ENCODE measurements around the gene FOXA1.

The FOXA1 gene

DNA sequence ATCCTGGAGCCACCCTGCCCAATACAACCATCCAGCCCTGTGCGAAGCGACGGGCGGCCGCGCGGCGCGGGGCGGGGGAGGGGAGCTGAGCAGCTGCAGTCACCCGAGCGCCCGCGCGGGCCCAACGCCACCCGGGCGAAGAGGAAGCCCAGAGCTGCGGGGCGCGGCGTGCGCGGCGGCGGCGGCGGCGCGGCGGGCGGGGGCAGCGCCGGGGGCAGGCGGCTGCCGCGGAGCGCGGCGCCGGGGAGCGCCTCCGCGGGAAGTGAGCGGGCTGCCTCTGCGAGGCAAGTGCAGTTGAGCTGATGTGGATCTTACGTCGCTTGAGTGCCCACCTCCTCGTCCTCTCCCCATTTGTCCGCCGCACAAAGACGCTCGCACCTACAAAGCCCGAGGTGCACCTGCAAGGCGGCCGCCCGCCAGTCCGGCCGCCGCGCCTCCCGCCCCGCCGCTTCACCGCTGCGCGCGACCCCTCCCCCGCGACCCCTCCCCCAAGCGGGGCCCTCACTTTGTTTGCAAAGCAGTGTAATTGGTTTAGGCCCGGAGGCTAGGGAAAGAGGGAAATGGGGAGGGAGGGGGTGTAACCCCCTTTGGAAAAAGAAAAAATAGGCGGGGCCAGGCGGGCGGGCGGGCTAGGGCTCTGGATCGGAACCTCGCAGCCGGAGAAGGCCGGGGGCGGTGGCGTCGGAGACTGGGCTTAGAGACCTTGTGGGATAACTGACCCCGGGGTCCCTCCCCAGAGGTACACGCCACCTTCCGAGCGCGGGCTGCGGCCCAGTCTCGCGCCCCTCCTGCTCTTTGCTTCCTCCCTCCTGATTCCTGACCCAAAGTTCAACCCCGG, at the start of gene FOXA1, which contains the start of gene TTC6:
TSS of gene FOXA1 (minus strand) at position 279 of the 838 bp plus-strand sequence. CDS start at position 2, 277 bp downstream.
TSS of gene TTC6 (plus strand) at position 659 of the 838 bp plus-strand sequence. CDS start 26,436 bp downstream, outside the sequence.
- no peak for DNase-seq (ENCODE audit: low spot score)

DNA sequence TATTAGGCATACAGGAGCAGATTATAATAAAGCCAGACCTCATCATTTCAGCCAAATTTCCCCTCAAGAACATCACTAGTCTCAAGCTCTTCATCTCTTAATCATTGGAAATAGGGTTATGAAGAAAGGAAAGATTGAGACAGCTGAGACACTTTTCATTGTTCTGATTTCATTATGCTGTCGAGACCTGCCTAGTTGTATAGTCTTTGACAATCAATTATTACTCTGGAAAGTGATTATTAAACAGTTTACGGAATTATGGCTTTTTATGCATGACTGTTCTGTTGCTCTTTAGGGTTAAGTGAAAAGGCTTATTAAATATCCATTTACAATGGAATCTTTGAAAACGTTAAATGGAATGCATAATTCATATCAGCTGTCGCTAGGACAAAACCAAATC, 48.7 kb upstream of the FOXA1 start:
- no peak for DNase-seq (ENCODE audit: low spot score)

DNA sequence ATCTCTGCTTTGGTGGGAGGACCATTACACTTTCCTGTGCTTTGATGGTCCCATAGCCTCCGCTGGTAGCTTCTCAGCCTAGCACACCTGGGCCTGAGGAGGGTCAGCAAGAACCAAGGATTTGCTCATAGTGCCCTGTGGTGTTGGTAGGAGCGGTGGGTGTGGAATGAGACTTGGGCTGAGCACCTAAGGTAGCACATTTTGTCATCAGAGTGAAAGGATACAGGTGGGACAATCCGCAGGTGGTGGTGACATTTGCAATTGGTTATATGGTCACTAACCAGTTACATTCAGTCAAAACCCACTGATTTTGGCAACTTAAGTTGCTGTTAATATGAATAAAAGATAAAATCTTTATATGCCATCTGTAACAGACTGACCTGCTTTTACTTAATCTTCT, 47.1 kb upstream of the FOXA1 start:
- DNase-seq (ENCODE audit: low spot score), result no peak

DNA sequence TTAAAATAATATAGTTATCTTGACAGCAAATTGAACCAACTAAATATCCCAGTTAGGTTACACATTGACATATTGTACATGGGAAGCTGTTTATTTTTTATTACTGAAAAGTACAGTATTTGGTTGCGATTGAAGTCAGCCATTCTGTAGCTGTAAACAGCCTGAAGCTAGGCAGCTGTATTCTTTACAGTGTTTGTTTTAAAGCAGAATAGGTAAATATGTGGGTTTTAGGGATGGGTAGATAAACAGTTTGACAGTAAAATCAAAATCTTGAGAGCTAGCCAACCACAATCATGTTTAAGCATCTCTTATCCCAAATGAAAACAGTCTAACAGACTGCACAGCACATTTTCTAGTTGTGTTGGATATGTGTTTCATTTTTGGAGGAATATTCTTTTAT, 46.1 kb upstream of the FOXA1 start:
- no peak for DNase-seq (ENCODE audit: low spot score)

DNA sequence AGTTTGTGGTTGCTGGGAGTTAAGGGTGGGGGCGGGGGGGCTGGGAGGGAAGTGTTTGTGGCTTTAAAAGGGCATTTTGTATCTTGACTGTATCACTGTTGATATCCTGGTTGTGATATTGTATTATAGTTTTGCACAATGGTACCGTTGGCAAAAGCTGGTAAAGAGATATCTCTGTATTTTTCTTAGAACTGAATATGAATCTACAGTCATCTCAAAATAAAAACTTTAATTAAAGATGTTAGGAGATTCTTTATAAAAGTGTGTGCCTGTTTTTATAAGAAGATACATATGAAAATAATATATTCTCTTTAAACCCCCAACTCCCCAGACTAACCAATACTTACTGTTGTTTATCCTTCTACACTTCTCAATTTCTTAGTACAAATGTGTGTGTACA, 43.5 kb upstream of the FOXA1 start:
- DNase-seq (ENCODE audit: low spot score), result no peak

DNA sequence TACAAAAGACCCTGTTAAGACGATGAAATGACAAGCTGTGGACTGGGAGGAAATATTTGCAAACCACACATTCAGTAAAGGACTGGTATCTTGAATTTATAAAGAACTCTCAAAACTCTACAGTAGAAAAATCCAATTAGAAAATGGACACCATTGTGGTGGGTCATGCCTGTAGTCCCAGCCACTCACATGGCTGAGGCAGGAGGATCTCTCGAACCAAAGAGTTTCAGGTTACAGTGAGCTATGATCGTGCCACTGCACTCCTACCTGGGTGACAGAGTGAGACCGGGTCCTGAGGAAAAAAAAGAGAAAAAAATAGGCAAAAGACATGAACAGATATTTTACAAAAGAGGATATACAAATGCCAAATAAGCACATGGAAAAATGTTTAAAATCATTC, 42.3 kb upstream of the FOXA1 start:
- no peak for DNase-seq (ENCODE audit: low spot score)

DNA sequence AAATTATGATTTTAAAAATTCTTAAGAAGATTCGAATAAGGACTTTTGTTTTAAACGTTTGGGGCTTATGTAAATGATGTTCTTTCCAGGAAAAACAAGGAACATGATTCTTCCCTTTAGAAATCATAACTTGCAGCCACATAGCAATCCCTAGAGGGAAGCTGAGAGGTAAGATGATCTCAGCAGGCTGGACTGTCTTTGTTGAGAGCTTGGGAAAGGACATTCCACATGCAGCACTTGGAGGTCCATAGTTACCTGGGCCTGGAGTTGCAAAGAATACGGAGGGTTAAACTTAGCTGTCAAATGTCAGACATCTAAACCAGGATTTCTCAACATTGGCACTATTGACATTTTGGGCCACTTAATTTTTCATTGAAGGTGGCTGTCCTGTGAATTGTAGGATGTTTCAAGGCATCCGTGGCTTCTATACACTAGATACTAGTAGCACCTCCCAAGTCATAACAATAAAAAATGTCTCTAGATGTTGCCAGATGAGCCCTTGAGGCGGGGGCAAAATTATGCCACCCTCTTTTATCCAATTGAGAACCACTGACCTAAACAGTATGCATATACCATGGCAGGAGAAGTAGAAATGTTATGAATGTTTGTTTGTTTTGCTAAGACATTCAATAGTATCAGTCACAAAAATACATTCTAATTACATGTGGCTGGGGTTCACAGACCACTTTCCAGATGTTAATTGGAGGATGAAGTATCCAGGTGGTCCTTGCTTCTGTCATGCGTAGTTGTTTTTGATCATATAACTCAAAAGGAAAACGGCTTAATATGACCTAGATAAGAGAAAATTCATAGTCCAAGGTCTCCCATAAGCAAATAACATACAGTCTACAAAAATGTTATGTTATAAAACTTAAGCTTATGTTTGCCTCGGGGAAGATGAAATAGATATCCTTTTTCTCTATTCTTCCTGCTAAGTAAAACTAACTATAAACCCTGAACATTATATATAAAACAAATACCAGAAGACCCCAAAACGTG, 30.8 kb upstream of the FOXA1 start:
- DNase-seq (ENCODE audit: low spot score), result no peak

DNA sequence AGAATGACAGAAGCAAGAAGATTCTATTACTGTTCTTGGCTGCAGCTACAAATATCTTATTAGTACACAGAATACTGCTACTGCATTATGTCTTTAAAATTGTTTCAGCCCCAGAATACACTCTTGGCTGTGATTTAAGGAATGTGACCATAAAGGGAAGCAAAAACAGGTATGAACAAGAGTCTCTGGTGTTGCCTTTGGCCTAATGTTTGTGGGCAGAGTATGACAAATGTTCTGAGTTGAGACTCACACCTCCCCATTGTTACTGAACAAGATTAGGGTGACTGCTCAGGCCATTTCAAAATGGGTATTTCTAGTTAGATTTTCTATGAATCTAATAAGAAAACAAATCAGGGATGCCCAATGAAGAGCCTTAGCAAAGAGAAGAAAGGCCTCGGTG, 28.9 kb upstream of the FOXA1 start:
- no peak for DNase-seq (ENCODE audit: low spot score)

DNA sequence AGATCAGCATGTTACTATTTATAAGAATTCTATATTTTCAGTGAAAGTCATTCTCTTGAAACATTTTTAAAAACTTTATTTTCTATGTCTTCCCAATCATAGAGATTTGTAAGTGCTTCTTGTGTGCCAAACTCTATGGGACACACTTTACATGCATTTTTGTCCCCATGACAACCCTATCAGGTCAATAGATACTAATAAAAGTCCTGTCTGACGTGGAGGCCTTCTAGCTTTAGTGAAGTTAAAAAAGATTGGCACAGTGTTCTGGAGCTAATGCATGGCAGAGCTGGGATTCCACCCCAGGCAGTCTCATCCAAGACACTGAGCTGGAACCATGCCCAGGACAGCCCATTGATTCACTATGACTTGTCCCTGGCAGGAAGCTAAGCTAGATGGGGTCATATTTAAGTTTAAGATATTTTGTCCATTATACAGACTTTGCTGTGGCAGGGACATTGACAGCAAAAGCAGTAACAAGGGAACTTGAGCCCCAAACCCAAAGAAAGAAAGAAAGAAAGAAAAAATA, 28.4 kb upstream of the FOXA1 start:
- no peak for DNase-seq (ENCODE audit: low spot score)

DNA sequence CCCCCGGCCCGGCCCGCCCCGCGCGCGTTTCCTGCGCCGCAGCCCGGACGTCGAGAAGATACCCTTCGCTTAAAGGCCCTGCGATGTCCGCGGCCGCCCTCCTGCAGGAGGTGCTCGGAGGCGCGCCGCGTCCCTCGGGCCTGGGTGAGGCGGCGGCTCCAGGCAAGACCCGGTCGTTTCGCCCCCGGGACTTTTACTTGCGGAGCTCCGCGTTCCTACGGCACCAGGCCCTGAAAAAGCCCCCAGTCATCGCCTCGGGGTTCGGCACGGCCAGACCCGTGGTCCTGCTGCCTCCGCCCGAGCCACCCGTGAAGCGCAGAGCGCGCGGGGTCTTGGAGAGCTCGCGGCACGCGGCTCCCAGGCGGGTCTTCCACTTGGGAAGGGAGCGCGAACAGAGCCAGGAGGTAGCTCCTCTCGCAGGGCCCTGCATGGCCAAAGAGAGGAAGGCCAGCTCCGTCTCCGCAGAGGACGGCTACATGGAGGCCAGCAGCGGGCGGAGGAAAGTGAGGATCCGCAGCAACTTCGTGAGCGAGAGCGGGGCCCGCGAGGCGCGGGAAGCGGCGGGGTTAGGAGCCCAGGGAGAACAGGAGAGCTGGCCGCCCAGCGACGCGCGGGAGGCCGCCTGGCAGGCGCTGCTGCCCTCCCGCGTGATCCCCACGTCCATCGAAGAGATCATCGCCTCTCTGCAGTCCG, 27.3 kb upstream of the FOXA1 start:
- no peak for DNase-seq (ENCODE audit: low spot score)

DNA sequence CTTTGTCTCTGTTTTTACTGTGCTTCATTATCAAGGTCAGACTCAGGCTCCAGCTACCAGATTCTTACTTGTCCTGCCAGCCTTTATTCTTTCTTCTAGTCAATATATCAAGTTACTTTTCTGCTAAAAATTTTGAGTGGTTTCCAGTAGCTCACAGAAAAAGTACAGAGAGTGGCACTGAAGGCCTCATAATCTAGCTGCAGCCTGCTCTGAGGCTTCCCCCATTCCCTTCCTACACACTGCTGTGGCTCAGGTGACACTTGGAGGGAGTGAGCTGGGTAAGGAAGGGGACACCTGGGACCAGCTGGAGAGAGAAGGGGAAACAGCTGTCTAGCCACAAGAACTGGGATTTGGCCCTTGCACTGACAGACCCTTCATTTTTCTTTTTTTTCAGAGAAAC, 25.8 kb upstream of the FOXA1 start:
- no peak for DNase-seq (ENCODE audit: low spot score)

DNA sequence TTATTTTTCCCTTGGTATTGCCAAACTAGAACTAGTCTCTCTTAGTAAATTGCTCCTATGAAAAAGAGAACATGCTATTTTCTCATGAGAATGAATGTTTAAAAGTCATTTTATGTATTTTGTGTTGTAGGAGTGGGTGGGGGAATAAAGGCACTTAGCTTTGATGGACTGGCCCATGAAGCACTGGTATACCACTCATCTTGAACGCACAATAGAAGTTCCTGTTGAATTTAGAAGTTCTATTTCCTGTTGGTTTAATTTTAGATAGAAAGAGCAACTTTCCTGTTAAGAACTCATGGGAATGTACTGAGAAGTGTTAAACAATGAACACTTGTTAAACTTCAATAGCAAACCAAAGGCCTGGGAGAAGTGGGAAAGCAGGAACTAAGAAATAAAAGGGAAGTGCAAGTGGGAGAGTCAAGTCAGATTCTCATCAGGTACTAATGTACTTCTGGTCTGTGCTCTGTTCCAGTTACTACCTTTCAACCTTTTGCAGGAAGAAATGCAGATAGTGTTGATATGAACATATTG, 23.5 kb upstream of the FOXA1 start:
- no peak for DNase-seq (ENCODE audit: low spot score)

DNA sequence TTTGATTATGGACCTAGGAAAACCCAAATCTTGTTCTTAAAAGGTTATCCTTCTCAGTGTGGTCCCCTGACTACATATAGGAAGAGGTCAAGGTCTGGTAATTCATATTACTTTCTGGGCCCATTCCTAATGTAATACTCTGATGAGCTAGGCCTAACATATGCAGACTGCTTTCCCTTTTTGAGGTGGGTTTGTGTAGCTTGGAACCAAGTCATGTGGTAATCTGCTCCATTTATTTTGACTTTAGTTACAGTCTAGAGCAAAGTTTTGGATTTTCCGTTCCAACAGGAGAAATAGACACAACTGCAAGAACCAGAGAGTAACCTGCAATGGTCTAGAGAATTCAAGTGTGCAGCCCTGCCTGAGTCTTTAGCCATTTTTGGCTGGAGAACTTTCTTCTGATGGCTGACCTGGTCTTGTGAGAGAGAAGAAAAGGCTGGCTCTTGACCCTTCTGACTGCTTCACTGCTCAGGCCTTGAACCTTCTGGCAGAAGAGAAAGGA, 22.9 kb upstream of the FOXA1 start:
- no peak for DNase-seq (ENCODE audit: low spot score)

DNA sequence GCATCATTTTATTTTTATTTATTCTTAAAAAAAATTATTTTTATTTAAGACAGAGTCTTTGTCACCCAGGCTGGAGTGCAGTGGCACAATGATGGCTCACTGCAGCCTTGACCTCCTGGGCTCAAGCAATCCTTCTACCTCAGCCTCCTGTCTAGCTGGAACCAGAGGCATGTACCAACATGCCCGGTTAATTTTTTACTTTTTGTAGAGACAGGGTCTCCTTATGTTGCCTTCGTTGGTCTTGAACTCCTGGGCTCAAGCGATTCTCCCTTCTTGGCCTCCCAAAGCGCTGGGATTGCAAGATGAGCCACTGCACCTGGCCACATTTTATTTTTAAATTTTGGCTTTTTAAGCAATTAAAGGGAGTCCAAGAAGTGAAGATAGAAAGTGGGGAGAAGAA, 21.8 kb upstream of the FOXA1 start:
- no peak for DNase-seq (ENCODE audit: low spot score)

DNA sequence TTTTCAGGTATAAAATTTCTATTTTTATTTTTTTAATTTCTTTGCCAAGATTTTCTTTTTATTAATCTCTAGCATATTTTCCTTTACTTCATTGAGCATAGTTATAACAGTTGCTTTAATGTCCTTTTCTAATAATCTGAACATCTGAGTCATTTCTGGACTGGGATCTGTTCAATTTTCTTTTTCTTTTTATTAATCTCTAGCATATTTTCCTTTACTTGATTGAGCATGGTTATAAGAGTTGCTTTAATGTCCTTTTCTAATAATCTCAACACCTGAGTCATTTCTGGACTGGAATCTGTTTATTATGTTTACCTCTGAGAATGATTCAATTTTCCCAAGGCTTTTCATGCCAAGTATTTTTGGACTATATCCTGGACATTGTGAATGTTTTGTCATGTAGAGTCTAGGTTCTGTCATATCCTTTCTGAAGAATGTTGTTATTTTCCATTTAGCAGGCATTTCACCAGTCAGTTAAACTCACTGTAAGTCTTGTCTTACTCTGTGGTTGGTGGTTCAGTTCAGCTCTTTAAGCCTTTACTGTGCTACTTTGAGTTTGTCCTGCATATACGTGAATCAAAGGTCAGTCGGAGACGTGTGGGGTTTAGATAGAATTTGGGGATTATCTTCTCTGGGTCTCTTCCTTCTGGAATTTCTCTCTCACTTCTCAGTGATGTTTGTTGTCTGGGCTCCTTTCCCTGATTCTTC, 20.7 kb upstream of the FOXA1 start:
- no peak for DNase-seq (ENCODE audit: low spot score)

DNA sequence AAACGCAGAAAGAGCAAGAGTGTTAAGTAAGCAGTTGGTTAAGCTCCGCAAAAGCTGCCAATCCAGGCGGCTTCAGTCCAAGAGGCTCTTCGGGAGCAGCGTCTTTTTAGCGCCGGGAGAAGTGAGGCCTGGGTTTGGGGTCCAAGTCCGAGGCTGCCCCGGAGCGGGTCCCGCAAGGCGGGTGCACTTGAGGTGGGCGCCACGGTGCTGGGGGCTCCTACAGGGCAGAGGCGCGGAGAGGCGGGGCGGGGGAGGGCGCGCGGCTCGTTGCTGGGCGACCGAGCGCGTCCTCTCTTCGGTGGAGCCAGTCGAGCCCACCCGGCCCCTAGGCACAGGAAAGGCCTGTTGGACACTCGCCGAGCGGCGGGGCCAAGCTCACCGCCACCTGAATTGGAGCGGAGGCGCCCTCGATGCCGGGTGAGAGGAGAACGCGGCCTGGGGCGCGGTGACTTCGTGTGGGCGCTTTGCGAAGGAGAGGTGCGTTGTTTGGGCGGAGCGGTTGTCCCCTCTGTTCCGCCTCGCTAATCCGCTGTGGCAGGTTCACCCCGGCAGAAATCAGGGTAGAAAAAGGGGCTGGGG, 16.0 kb upstream of the FOXA1 start:
- no peak for DNase-seq (ENCODE audit: low spot score)

DNA sequence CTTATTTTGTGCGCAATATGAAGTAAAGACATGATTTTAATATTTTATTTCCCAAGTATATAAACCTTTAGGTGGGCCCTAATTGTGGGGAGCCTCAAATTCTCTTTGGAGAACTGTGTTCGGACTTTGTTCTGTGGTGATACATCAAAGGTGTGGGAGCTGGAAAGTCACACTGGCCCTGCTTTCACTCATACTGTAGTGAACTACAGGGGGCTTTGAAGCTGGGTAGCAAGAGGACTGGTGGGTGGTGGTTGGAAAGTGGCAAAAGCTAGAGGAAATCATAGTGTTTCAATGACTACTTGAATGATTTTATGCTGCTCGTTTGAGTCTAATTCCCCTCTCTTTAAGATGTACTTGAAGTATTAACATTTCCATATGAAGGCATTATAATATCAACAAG, 13.6 kb upstream of the FOXA1 start:
- DNase-seq (ENCODE audit: low spot score), result no peak

DNA sequence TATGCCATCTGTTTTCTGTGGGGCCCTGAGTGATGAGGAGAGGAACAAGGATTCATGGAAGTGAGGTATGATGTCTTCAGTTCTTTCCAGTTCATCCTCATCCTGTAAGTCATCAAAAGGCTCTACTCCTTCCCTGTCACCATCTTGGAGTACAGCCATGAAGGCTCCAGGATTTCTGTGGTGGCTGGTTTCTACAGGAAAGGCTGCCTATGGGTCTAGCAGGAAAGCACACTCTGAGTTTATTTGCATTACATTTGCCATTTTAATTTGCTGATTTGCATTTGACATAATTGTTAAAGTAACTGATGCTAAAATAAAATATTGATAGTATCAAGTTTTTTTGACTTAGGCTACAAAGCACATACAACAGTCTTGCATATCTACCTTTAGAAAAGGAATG, 11.6 kb upstream of the FOXA1 start:
- no peak for DNase-seq (ENCODE audit: low spot score)

DNA sequence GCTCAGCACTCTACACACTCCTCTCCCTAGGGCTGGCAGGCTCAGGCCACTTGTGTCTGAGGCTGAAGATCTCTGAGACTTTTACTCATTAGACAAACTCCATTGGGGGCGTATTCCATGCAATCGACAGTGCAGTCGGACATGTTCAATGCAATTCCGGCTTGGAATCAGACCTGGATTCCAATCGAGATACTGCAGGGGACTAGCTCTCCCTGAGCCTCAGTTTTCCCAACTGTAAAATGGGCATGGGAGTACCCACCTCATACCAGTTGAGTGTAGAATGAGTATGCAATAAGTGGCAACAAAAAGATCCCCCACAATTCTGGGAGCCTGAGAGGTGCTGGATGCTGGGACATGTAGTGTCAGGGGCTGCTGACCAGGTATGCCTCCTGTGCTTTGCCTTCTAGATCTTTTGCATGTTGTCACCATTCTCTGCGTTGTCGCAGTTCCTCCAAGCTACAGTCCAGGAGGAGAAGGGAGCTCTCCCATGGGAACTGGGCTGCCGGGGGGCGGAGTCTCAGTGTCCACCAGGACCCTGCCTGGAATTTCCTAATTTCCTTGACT, 8.7 kb upstream of the FOXA1 start:
- DNase-seq (ENCODE audit: low spot score), result no peak

Measured in germinal center (tissue), 1 donor.